Kidney (tissue), 14 donors: ENCODE measurements around the gene WWOX. TPM values are rescaled to one million over a fixed set of nuclear protein-coding genes. Genes with fewer than 3 reads are reported as not detected.

Experiments used
- DNase-seq, 5 donors: peaks; one replicate each; pipeline ENCODE4 v3.0.0-alpha.2; 2013 to 2020
- FAIRE-seq: peaks from 2 replicates; lab custom pipeline; 2012; peaks lifted over from hg19 to GRCh38; lab: Jason Lieb, UNC
- H3K27ac ChIP-seq, 2 donors: one replicate each; pipeline ENCODE4 v1.7.0; 2013; ENCODE audit warnings: low read depth in 2 of 2, low read length in 2 of 2, inconsistent platforms in 1 of 2
- H3K27me3 ChIP-seq: one replicate; pipeline ENCODE4 v1.7.1; 2013; ENCODE audit warnings: low read length, inconsistent platforms; ENCODE audit not compliant: control insufficient read depth, insufficient read depth
- H3K36me3 ChIP-seq, 3 donors: one replicate each; pipeline versions ENCODE4 v1.7.0 to v1.7.1; 2013; ENCODE audit warnings: low read length in 3 of 3, control low read depth in 1 of 3, inconsistent platforms in 1 of 3; ENCODE audit not compliant: insufficient read depth in 3 of 3, control insufficient read depth in 2 of 3
- H3K4me1 ChIP-seq, 3 donors: one replicate each; pipeline versions ENCODE4 v1.7.0 to v1.7.1; 2013; ENCODE audit warnings: low read length in 3 of 3, inconsistent platforms in 1 of 3, low read depth in 1 of 3; ENCODE audit not compliant: control insufficient read depth in 2 of 3, insufficient read depth in 2 of 3
- H3K4me3 ChIP-seq, 3 donors: one replicate each; pipeline versions ENCODE4 v1.7.0 to v1.8.1; 2013; ENCODE audit warnings: low read length in 3 of 3, control low read depth in 1 of 3, inconsistent platforms in 1 of 3
- H3K9ac ChIP-seq, 3 donors: one replicate each; pipeline versions ENCODE4 v1.7.0 to v1.7.1; 2013; ENCODE audit warnings: low read length in 3 of 3, control low read depth in 1 of 3, inconsistent platforms in 1 of 3
- H3K9me3 ChIP-seq, 3 donors: one replicate each; pipeline versions ENCODE4 v1.7.0 to v1.7.1; 2013; ENCODE audit warnings: low read length in 3 of 3, control low read depth in 1 of 3, inconsistent platforms in 1 of 3; ENCODE audit not compliant: control insufficient read depth in 2 of 3, insufficient read depth in 1 of 3
- intact Hi-C: fragments of 100-400 bp; cut with DNase I; formaldehyde crosslinking; loops from one replicate; pipeline ENCODE4 v1.11.1; 2022
- polyA plus RNA-seq: library from polyadenylated mRNA; stranded (reverse); fragments of 350-450 nt; fragmentation: Illumina TruSeq; extraction: RNeasy Lipid Tissue Mini Kit (QIAGEN cat#74804); gene quantifications from one replicate; pipeline ENCODE4 v1.2.3, GENCODE V29; 2014; ENCODE audit warnings: low read depth, low replicate concordance; ENCODE audit not compliant: insufficient read depth
- total RNA-seq: library from RNA; stranded (reverse); fragmentation: NEBNext Ultra II Directional; extraction: Animal tissue kit (Norgen Biotek cat#: 25700); gene quantifications from one replicate; pipeline ENCODE4 v1.2.1, GENCODE V29; 2021
- TF ChIP-seq, protein P1 (sequence below): IDR thresholded peaks from 3 replicates; pipeline ENCODE4 v1.5.1; 2012; ENCODE audit warnings: mild to moderate bottlenecking, moderate library complexity, borderline replicate concordance; ENCODE audit not compliant: insufficient read depth; ENCODE audit errors: extremely low read depth
- donor health status: control.
- donor health status: control.
- donor health status: control.
- donor health status: control.
- donor health status: control.
- donor health status: DM: yes; HTN: yes; CAD: no.
- donor health status: Normal renal cell carcinoma (clear cell type).

The WWOX gene
- total and polyA plus RNA-seq, 2 donors from 2014 or later, result 22.5 to 30.3 TPM

DNA sequence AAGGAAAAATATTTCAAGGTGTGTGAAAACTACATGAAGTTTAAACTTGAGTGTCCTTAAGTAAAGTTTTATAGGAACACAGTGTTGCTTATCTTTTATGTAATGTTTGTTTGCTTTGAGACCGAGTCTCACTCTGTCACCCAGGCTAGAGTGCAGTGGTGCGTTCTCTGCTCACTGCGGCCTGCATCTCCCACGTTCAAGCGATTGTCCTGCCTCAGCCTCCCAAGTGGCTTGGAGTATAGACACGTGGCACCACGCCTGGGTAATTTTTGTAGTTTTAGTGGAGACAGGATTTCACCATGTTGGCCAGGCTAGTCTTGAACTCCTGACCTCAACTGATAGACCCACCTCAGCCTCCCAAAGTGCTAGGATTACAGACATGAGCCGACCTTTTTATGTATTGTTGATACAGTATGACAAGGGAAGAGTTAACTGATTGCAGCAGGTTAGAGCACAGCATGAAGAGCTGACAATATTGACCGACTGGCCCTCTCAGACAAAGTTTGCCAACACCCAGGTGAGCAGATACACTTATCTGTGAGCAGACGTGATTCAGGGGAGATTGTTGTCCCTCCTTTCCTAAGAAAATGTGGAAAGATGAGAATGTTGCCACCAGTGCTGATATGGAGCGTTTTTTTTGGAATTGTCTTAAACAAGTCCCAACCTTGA, 373.7 kb downstream of the WWOX start:
- Histone ChIP-seq H3K4me3 (no peak overlapping the region), H3K27ac (no peak overlapping the region), H3K27me3 (no peaks in the 10 kb centered on the region), H3K36me3 (no peaks in the 10 kb centered on the region), H3K9me3 (no peaks in the 10 kb centered on the region), H3K4me1 (peaks cover 0 to under 1% (median 0%) of the 10 kb centered on the region in 3 donors), H3K9ac (no peak overlapping the region)
- FAIRE-seq (no peak), DNase-seq (peak in 4 of 5 donors; percentile 45 to 70 (median 59))
- intact Hi-C loops, result no loop called here
- TF ChIP-seq, protein P1, sequence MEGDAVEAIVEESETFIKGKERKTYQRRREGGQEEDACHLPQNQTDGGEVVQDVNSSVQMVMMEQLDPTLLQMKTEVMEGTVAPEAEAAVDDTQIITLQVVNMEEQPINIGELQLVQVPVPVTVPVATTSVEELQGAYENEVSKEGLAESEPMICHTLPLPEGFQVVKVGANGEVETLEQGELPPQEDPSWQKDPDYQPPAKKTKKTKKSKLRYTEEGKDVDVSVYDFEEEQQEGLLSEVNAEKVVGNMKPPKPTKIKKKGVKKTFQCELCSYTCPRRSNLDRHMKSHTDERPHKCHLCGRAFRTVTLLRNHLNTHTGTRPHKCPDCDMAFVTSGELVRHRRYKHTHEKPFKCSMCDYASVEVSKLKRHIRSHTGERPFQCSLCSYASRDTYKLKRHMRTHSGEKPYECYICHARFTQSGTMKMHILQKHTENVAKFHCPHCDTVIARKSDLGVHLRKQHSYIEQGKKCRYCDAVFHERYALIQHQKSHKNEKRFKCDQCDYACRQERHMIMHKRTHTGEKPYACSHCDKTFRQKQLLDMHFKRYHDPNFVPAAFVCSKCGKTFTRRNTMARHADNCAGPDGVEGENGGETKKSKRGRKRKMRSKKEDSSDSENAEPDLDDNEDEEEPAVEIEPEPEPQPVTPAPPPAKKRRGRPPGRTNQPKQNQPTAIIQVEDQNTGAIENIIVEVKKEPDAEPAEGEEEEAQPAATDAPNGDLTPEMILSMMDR, result no peak

DNA sequence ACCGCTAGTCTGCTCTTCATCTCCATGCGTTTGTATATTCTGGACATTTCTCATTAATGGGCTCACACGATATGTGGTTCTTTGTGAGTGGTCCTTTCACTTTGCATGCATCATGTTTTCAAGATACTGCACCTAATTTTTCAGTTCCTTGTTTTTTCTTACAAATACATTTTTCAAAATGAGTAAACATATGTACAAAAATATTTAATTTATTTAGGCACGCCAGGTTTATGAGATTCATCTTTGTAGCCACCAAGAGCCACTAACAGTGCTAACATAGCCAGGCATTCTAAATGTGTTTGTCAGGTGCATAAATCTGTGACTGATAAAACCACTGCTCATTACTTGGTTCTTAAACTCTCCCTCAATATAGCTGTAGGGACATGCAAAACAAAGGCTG, 375.3 kb downstream of the WWOX start:
- Histone ChIP-seq H3K4me1 (peaks cover 0 to 4% (median 0%) of the 10 kb centered on the region in 3 donors), H3K27ac (no peak overlapping the region), H3K9me3 (no peaks in the 10 kb centered on the region), H3K36me3 (no peaks in the 10 kb centered on the region), H3K4me3 (no peak overlapping the region), H3K27me3 (no peaks in the 10 kb centered on the region), H3K9ac (no peak overlapping the region)
- FAIRE-seq (no peak), DNase-seq (no peak)
- intact Hi-C loops, result no loop called here
- TF ChIP-seq, protein P1, result no peak

DNA sequence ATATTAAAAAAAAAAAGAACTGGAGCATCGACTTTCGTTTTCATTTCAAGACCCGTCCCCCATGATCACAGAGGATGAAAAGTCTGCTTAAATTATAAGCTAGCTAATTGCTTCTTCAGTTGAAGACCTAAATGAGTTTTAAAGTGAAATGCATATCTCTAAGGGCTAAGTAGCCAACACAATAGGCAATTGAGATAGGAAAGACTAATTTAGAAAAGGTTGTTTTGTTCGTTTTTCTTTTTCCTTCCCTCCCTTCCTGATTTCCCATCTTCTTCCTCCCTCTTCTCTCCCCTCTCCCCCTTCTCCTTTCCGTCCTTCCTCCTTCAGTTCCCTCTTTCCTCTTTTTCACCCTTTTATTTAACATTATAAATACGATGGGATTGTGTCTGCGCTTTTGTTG, 377.2 kb downstream of the WWOX start:
- Histone ChIP-seq H3K9me3 (no peaks in the 10 kb centered on the region), H3K27ac (no peak overlapping the region), H3K4me1 (peaks cover 0 to 9% (median 0%) of the 10 kb centered on the region in 3 donors), H3K36me3 (no peaks in the 10 kb centered on the region), H3K27me3 (no peaks in the 10 kb centered on the region), H3K4me3 (no peak overlapping the region), H3K9ac (no peak overlapping the region)
- FAIRE-seq (no peak), DNase-seq (no peak)
- TF ChIP-seq, protein P1, result no peak
- intact Hi-C loops, result no loop called here
